ENCODE results near the gene MED15. TPM values are rescaled to one million over a fixed set of nuclear protein-coding genes. Genes with fewer than 3 reads are reported as not detected.
"Not testable (repeated sequence)": the region's sequence is repeated elsewhere in the genome, so short reads cannot be mapped to it uniquely, and the experiment has no call there.

Gene MED15
- total RNA-seq, 1 experiment from 2014 or later, result 17.2 TPM

DNA sequence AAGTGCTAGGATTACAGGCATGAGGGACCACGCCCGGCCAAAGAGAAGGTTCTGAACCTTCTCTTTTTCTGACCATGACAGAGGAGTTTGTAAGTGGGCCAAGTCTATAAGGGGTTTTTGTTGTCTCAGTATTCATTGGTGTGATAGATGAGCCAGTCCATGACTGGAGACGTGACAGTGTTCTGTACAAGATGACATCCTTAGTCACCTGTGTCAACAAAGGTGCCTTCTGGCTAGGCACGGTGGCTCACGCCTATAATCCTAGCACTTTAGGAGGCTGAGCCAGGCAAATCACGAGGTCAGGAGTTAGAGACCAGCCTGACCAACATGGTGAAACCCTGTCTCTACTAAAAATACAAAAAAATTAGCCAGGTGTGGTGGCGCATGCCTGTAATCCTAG, 7.6 kb upstream of the MED15 start:
- no peaks in the 10 kb centered on the region for H3K36me3 ChIP-seq
- no peaks in the 10 kb centered on the region for H3K27me3 ChIP-seq
- DNase-seq, result no peak
- no peaks in the 10 kb centered on the region for H3K9me3 ChIP-seq
- H3K4me3 ChIP-seq, result no peak overlapping the region

DNA sequence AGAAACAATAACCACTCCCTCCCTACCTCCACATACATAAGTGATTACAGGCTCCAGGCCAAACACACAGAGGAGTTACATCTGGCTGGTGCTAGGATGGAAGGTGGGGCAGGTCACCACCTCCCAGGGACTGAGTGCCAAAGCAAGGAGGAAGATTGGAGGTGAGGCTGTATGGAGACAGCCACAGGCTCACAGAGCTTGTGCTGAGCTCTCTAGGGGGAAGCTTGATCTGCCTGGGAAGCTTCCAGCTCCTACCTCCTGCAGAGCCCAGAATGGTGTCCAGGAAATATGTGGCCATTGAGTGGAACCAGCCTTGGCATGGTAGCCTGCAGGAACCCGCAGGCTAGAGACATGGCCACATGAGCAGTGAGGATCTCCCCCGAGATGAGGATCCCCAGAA, 3.6 kb upstream of the MED15 start:
- peak; percentile 31 for DNase-seq
- no peaks in the 10 kb centered on the region for H3K9me3 ChIP-seq
- H3K4me3 ChIP-seq, result no peak overlapping the region
- H3K27me3 ChIP-seq, result no peaks in the 10 kb centered on the region
- H3K36me3 ChIP-seq, result peaks cover 3% of the 10 kb centered on the region

DNA sequence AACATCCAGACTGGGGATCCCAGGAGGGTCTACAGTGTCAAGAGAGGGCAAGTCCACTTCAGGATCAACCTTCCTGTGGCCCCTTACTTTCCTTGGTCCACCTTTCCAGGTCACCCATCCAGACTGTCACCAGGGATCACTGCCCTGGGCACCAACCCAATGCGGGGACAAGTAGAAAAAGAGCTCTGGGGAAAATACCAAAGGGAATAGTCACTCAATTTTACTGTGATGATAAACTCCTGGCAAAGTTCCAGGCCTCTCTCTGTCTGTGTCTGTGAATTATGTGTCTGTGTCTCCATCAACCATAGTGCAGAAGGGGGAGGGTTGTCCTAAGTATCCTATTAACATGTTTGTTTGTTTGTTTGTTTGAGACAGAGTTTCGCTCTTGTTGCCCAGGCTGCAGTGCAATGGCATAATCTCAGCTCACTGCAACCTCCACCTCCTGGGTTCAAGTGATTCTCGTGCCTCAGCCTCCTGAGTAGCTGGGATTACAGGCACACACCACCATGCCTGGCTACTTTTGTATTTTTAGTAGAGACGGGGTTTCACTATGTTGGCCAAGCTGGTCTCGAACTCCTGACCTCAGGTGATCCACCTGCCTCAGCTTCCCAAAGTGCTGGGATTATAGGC, 3.0 kb upstream of the MED15 start:
- H3K9me3 ChIP-seq, H3K27me3 ChIP-seq, H3K4me3 ChIP-seq, H3K36me3 ChIP-seq: not testable (repeated sequence)
- peak; percentile 37 for DNase-seq

DNA sequence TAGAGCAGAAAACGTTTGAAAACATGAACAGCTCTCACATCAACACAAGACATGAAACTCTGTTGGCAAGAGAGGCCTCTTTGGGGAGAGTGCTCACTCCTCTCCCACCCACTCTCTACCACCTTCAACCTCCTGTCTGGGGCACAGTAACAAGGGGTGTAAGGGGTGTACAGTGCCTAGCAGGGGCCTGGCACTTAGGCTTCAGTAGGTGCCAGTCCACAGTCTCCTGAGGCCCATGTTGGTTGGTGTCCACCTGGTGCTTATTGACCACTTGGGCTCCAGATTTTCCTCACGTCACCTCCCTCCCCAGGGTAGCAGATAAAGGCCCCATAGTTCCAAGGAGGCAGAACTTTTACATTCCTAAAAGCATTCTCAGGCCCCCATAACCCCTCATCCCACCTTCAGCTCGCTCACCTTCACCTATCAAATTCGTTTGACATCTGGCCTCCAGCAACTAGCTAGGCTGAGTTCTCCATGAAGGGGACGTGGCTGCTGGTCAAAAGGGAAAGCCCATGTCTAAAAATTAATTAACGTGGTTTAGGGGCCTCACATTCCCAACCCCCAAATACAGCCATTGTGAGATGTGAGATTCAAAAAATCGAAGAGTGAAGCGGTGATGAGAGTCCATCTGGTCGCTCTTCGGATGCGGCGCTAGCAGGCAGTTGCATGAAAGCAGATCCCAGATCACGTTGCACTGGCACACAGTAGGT, 712 bp upstream of the MED15 start:
- H3K27me3 ChIP-seq, result no peaks in the 10 kb centered on the region
- peaks cover 20% of the 10 kb centered on the region for H3K36me3 ChIP-seq
- DNase-seq, result no peak
- H3K9me3 ChIP-seq, result no peaks in the 10 kb centered on the region
- H3K4me3 ChIP-seq, result peak overlapping the region; percentile 91

DNA sequence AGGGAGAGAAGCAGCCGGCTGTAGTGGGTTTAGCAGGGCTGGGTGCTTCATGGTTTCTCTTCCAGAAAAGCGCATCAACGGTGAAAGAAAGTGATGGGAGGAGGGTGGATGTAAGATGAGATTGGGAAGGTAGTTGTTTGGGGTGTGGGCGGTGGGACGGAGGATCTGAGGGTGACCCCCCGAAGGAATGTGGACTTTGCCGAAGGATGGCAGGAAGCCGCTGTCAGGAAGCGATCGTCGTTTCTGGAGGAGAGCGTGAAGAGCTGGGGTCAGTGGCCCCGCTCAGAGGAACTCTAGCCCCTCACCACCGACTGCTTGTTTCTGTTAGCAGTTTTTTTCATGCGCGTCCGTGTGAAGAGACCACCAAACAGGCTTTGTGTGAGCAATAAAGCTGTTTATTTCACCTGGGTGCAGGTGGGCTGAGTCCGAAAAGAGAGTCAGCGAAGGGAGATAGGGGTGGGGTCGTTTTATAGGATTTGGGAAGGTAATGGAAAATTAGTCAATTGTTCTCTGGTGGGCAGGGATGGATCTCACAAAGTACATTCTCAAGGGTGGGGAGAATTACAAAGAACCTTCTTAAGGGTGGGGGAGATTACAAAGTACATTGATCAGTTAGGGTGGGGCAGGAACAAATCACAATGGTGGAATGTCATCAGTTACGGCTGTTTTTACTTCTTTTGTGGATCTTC, 801 bp downstream of the MED15 start:
- not testable (repeated sequence) for H3K9me3 ChIP-seq, DNase-seq, H3K27me3 ChIP-seq
- Histone ChIP-seq H3K36me3 (peaks cover 21% of the 10 kb centered on the region), H3K4me3 (peak overlapping the region; percentile 91)

DNA sequence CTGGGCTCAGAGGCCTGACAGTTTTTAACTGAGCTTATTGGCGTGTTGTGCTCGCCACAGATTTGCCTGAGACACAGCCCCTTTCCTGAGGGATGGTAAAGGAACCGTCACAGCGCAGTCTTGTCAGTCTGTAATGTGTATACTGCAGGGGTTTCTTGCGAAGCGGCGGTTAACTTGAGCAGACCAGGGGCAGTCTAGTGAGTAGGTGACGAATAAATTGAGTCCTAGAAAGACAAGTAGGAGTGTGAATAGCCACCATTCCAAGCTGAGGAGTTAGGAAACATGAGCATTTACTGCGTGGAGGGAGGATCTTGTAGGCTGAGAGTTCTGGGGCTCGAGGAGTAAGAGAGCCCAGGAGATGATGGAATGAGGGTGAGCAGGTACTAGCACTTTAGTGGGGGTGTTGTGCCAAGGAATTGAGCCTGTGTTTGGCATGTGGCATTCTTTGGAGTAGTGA, 1.4 kb downstream of the MED15 start:
- no peak for DNase-seq
- Histone ChIP-seq H3K4me3 (peak overlapping the region; percentile 91), H3K27me3 (no peaks in the 10 kb centered on the region), H3K36me3 (peaks cover 27% of the 10 kb centered on the region), H3K9me3 (no peaks in the 10 kb centered on the region)

DNA sequence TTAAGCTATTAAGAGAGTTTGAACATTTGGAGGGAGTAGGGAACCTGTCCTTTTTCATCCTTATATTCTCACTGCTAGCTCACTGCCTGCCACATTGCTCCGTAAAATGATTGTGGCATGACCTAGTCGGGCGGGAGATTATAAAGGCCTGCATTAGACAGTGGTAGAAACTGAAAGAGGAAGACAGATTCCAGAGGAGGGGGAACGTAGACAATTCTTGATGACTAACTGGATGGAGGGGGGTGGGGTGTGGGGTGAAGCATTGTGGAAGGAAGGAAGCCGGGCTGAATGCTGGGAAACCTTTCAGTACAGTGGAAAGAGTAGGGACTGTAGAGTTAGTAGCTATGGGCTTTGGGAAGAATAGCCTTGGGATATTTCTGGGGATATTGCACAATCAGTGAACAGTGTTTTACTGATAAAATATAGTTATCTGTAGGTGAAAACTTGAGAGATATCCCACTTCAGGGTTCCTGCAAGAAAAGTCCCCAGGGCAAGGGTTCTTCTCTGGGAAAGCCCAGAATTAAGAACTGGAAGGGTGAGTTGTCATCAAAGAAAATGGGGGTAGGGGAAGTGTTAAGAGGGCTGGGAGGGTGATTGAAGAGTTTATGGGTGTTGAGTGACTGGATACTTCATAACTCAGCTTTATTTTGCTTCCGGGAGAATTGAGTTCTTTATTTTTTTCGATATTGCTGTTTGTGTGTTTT, 2.1 kb downstream of the MED15 start:
- H3K4me3 ChIP-seq, result peak overlapping the region; percentile 91

DNA sequence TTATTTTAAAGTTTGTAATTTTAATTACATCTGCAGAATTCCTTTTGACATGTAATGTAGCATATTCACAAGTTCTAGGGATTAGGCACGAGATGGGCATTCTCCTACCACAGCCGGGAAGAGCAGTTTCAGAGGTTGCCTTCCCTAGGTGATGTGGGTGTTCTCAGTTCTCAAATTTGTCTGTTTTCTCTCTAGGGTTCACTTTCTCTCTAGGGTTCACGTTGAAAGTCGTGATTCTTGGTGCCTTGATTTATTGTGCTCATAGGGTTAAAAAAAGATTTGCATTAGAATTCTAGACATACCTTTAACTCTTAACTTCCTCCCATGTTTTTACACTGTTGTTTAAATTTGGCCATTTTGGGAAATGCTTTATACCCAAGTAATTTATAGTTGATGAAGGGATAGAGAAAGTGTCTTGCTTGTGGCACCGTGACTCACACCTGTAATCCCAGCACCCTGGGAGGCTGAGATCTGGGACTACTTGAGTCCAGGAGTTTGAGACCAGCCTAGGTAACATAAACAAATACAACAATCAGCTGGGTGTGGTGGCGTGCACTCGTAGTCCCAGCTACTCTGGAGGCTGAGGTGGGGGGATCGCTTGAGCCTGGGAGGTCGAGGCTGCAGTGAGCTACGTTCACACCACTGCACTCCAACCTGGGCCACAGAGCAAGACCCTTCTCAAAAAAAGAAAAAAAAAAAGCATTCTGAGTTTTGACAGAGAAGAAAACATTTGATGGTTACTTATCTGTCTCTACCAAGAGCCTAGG, 3.6 kb downstream of the MED15 start:
- DNase-seq, result no peak
- no peaks in the 10 kb centered on the region for H3K9me3 ChIP-seq
- no peak overlapping the region for H3K4me3 ChIP-seq
- peaks cover 37% of the 10 kb centered on the region for H3K36me3 ChIP-seq
- H3K27me3 ChIP-seq, result no peaks in the 10 kb centered on the region

More for the DNA sequence above, 2.1 kb downstream of the MED15 start:
- peak; percentile 87 for DNase-seq
- Histone ChIP-seq H3K36me3 (peaks cover 33% of the 10 kb centered on the region), H3K9me3 (no peaks in the 10 kb centered on the region), H3K27me3 (no peaks in the 10 kb centered on the region)

DNA sequence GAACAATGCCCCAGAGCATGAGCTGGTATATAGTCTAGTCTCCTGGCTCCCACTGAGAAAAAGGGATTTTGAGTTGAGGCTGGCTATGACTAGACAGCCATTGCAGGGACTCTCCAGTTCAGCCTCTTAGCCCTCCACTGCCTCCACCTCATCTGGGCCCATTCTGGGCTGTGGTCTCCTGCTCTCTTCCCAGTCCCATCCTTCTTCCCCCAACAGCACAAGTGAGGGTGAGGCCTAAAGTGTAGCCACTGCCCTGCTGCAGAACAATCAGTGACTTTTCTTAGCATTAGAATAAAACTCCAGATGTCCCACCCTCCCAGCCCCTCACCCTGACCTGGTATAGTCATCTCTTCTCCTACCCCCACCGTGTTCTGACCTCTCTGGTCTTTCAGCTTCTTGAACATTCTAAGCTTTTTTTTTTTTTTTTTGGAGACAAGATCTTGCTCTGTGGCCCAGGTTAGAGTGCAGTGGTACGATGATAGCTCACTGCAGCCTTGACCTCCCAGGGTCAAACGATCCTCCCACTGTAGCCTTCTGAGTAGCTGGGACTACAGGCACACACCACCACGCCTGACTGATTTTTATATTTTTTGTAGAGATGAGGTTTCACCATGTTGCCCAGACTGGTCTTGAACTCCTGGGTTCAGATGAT, 4.3 kb downstream of the MED15 start:
- no peaks in the 10 kb centered on the region for H3K9me3 ChIP-seq
- H3K4me3 ChIP-seq, result no peak overlapping the region
- no peak for DNase-seq
- H3K27me3 ChIP-seq, result no peaks in the 10 kb centered on the region
- peaks cover 42% of the 10 kb centered on the region for H3K36me3 ChIP-seq

DNA sequence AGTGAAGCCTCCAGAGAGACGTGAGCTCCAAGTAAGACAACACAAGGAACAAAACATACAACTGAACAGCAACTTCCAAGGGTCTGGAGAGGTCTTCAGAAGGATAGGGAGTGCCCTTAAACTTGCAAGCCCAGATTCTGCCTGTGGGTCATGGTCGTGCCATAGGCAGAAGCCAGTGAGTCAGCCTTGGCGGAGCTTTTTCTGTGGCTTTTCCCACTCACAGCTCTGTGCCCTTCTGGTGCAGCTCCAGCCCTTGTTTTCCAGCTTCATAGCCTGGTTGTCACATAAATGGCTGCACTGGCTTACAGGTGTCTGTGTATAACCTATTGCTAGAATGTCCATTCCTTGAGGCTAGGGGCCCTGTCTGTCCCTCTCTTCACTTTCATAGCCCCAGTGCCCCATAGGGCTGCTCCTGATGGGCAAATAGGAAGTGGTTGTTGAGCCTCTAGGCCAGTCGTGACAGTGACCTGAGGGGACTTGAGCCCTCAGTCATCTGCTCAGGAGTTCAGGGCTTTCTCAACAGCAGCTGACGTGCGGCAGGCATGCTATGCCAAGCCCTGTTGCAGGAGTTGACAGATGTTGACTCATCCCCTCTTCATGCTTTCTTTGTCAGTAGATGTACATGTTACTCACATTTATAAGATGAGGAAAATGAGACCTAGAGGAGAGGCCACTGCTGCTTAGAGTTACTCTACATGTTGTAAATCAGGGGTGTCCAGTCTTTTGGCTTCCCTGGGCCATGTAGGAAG, 7.4 kb downstream of the MED15 start:
- Histone ChIP-seq H3K4me3 (no peak overlapping the region), H3K27me3 (no peaks in the 10 kb centered on the region), H3K36me3 (peaks cover 62% of the 10 kb centered on the region), H3K9me3 (no peaks in the 10 kb centered on the region)
- DNase-seq, result peak; percentile 79

DNA sequence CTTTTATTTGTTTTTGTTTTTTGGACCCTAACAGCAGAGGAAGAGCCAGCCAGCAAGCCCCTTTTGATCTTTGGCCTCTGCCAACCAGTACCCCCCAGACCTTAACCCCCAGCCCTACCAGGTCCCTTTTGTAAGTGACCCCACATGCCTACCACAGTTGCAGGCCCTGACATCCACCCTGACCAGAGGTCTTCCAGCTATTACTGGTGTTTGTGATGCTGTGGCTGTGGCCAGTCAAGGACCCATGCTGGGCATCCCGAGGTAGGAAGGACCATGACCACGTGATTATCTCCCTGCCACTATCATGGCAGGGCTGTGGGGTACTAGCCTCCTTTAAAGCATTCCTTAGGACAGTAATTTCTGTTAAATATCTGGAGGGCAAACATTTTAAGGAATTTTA, 9.0 kb downstream of the MED15 start:
- Histone ChIP-seq H3K9me3 (no peaks in the 10 kb centered on the region), H3K4me3 (no peak overlapping the region), H3K27me3 (no peaks in the 10 kb centered on the region), H3K36me3 (peaks cover 58% of the 10 kb centered on the region)
- DNase-seq, result no peak

DNA sequence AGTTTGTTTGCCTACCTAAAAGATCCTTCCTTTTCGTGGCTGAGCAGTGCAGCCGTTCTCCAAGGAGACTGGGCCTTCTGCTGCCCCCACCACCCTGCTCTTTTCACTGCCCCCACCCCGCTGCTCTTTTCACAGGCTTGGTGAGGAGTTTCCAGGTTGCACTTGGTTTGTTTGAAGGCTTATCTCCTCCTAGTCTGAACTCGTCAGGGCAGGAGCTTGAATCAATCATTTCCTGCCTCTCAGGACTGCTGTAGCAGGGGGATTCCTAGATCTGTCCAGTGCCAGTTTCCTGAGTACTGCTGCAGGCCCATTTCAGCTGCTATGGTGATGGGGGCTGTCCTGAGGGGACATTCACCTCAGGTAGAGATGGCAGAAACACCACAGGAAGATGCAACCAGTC, 10.0 kb downstream of the MED15 start:
- peaks cover 65% of the 10 kb centered on the region for H3K36me3 ChIP-seq
- no peak overlapping the region for H3K4me3 ChIP-seq
- no peaks in the 10 kb centered on the region for H3K27me3 ChIP-seq
- H3K9me3 ChIP-seq, result no peaks in the 10 kb centered on the region
- no peak for DNase-seq

DNA sequence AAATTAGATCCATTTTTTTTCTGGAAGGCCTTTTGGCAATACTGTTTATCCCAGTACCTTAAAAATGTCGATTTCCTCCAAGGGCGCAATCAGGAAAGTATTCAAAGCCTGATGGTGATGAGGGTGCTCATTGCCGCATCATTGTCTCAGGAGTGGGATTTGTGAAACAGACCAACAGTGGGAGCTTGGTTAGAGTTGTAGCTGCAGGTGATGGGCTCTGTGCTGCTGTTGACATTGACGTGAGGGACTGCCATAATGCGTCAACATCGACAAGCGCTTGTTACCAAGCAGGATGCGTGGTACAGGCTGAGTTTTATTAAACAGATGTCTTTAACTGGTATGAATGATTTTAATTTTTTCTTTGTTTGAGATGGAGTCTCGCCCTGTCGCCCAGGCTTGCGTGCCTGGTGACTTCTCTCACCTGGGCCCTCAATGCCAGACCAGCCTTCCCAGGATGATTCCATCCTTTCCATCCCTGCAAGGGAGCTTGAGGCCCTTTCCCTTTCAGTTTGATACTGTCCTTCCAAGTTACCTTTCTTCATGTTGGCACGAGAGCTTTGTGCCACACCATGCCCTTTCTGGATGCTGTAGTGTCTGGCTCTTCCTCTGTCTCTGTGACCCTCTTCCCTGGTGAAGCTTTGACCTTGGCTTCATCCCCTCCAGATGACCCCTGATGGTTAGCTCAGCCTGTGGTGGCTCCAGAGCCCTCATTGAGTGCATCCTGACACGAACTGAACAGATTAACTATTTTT, 10.6 kb downstream of the MED15 start:
- Histone ChIP-seq H3K9me3 (no peaks in the 10 kb centered on the region), H3K36me3 (peaks cover 65% of the 10 kb centered on the region), H3K27me3 (no peaks in the 10 kb centered on the region), H3K4me3 (no peak overlapping the region)
- no peak for DNase-seq

DNA sequence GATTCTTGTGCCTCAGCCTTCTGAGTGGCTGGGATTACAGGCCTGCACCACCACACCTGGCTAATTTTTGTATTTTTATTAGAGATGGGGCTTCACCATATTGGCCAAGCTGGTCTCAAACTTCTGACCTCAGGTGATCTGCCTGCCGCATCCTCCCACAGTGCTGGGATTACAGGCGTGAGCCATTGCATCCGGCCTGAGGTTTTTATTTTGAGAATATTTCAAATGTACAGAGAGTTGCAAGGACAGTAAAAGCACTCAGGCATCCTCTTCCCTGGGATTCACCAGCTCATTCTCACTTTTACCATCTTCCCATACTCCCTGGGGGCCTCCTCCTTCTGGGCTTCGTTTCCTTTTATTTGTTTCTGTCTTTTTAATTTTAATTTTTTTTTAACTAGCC, 12.1 kb downstream of the MED15 start:
- Histone ChIP-seq H3K4me3 (no peak overlapping the region), H3K27me3 (no peaks in the 10 kb centered on the region), H3K36me3 (peaks cover 56% of the 10 kb centered on the region), H3K9me3 (no peaks in the 10 kb centered on the region)
- DNase-seq, result no peak

DNA sequence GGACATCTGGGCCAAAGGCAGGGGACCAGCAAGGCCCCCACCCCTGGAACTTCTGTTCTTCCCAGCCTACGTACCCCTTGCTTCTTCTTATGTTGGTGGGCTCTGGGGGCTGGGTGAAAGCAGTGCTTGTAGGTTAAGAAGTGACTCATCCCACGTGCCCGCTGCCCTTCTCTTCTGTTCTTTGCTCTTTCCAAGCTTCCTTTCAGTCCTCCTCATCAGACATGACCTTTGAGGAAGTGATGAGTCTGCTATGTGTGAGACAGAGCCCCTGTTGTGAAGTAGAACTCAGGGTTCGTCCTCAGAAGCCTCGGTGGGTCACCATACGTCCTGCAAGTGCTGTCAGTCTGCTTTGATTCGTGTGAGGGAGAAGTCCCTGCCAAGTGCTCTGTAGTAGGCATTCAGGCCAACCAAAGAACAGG, 12.7 kb downstream of the MED15 start:
- Histone ChIP-seq H3K4me3 (no peak overlapping the region), H3K9me3 (no peaks in the 10 kb centered on the region), H3K36me3 (peaks cover 53% of the 10 kb centered on the region), H3K27me3 (no peaks in the 10 kb centered on the region)
- DNase-seq, result no peak
